ENCODE results near the gene CYP24A1. TPM values are rescaled to one million over a fixed set of nuclear protein-coding genes. Genes with fewer than 3 reads are reported as not detected.

CYP24A1 gene
- total RNA-seq, 2 experiments from 2014 or later = not detected

DNA sequence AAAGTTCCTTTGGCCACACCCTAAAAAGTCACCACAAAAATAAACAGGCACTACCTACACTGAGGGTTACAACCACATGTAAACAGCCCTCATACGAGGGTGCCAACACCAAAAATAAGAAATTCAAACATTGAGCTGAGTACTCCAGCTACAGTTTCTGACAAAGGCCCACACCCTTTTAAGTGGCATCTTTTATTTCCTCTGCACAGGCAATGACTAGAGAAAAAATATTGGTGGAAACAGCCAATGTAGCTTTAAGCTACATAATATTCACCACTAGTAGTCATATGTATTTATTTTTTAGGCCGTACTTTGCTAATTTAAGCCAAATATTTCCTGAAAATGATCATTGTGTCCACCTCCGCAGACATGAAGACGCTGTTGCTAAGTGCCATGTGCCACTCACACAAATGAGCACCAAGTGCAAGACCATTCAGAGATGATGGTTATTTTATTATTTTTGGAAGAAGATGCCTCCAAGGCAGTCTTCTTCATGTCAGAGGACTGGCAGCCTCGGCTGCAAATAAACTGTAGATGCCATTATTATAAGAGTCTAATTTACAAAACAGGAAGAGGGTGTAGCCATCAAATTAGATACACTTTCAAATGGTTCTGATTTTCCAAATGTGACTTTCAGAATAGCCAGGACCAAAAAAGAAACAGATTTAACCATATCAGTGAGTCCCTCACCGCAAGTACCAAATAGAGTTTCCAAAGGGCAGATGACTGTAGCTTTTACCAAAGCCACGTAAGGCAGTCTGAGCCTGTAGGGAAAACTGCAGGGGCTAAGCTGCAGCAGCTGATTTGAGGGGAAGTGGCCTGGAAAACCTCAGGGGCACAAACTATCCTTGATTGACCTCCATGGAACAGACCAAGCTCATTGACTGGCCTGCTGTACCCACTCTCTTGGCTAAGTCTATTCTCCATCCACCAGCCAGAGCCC is 13.4 kb downstream of the CYP24A1 start:
- Mint-ChIP-seq H3K4me3 (no peak overlapping the region), H3K36me3 (ENCODE audit: low read depth) (no peaks in the 10 kb centered on the region), H3K4me1 (ENCODE audit: low read depth) (no peaks in the 10 kb centered on the region), H3K27ac (no peak overlapping the region), H3K9me3 (no peaks in the 10 kb centered on the region), H3K27me3 (peaks cover 13% of the 10 kb centered on the region)
- ChIA-PET CTCF (no interaction called here), POLR2A (interaction anchor here (0.7 kb wide), 1 partner anchor 56 kb away, joined by 3 read pairs; no protein-coding TSS in a partner anchor)
- DNase-seq (no peak), ATAC-seq (no peak)
- intact Hi-C loops (cut with micrococcal nuclease) = no loop called here
- TF ChIP-seq, protein P1, sequence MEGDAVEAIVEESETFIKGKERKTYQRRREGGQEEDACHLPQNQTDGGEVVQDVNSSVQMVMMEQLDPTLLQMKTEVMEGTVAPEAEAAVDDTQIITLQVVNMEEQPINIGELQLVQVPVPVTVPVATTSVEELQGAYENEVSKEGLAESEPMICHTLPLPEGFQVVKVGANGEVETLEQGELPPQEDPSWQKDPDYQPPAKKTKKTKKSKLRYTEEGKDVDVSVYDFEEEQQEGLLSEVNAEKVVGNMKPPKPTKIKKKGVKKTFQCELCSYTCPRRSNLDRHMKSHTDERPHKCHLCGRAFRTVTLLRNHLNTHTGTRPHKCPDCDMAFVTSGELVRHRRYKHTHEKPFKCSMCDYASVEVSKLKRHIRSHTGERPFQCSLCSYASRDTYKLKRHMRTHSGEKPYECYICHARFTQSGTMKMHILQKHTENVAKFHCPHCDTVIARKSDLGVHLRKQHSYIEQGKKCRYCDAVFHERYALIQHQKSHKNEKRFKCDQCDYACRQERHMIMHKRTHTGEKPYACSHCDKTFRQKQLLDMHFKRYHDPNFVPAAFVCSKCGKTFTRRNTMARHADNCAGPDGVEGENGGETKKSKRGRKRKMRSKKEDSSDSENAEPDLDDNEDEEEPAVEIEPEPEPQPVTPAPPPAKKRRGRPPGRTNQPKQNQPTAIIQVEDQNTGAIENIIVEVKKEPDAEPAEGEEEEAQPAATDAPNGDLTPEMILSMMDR (IDR thresholded peaks at IDR 0.05) = no peak

DNA sequence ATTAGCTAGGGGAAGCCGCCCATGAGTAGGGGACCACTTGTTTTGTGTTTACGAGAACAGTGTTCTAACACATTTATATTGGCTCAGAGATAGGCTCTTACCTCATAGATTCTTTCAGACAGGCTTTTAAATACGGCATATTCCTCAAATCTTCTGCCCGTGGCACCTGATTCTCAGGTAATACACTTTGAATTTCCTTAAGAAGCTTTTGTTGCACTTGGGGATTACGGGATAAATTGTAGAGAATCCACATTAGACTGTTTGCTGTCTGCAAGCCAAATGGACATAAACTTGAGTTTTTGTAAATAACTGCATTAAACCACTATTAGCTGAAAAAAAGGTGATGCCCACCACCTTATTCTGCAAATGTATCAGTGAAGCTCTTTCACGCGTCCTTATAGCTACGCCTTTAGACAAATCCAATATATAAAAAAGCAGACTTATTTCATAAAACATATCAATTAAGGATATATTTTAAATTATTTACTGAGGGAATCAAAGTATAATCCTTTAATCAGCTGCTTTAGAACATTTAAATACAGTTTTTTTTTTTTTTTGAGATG is 14.8 kb downstream of the CYP24A1 start:
- peaks cover 13% of the 10 kb centered on the region for H3K27me3 Mint-ChIP-seq
- no peak overlapping the region for H3K27ac Mint-ChIP-seq
- no peaks in the 10 kb centered on the region for H3K4me1 Mint-ChIP-seq (ENCODE audit: low read depth)
- intact Hi-C loops (cut with micrococcal nuclease) = no loop called here
- H3K36me3 Mint-ChIP-seq (ENCODE audit: low read depth) = no peaks in the 10 kb centered on the region
- TF ChIP-seq, protein P1 (IDR thresholded peaks at IDR 0.05) = no peak
- no peaks in the 10 kb centered on the region for H3K9me3 Mint-ChIP-seq
- ATAC-seq = no peak
- ChIA-PET POLR2A (no interaction called here), CTCF (interaction anchor here (1.4 kb wide), 2 partner anchors 12 to 523 kb away, joined by 3 to 4 read pairs; no protein-coding TSS in a partner anchor)
- no peak for DNase-seq
- H3K4me3 Mint-ChIP-seq = no peak overlapping the region

DNA sequence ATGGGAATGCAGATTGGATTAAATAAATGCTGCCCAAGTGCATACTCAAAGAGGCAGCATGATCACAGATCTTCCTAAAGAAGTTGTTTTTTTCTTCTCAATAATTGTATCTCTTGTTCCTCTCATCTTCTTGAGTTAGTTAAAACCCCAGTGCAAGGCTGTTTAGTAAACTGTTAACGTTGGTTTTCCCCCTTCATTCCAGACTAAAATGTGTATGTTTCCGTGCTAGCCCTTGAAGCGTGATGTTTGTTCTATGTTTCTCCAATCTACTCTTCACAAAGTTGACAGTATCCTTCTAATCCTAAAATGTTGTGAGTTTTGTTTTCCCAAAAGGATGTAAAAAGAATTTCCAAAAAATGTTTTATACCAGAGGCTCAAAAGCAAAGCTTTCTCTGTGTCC is 15.6 kb downstream of the CYP24A1 start:
- ChIA-PET POLR2A (no interaction called here), CTCF (interaction anchor here (1.4 kb wide), 2 partner anchors 11 to 524 kb away, joined by 3 to 4 read pairs; no protein-coding TSS in a partner anchor)
- H3K36me3 Mint-ChIP-seq (ENCODE audit: low read depth) = no peaks in the 10 kb centered on the region
- ATAC-seq (no peak), DNase-seq (no peak)
- H3K27me3 Mint-ChIP-seq = peaks cover 13% of the 10 kb centered on the region
- no peaks in the 10 kb centered on the region for H3K4me1 Mint-ChIP-seq (ENCODE audit: low read depth)
- intact Hi-C loops (cut with micrococcal nuclease) = no loop called here
- TF ChIP-seq, protein P1 (IDR thresholded peaks at IDR 0.05) = no peak
- no peak overlapping the region for H3K4me3 Mint-ChIP-seq
- H3K27ac Mint-ChIP-seq = no peak overlapping the region
- H3K9me3 Mint-ChIP-seq = no peaks in the 10 kb centered on the region

DNA sequence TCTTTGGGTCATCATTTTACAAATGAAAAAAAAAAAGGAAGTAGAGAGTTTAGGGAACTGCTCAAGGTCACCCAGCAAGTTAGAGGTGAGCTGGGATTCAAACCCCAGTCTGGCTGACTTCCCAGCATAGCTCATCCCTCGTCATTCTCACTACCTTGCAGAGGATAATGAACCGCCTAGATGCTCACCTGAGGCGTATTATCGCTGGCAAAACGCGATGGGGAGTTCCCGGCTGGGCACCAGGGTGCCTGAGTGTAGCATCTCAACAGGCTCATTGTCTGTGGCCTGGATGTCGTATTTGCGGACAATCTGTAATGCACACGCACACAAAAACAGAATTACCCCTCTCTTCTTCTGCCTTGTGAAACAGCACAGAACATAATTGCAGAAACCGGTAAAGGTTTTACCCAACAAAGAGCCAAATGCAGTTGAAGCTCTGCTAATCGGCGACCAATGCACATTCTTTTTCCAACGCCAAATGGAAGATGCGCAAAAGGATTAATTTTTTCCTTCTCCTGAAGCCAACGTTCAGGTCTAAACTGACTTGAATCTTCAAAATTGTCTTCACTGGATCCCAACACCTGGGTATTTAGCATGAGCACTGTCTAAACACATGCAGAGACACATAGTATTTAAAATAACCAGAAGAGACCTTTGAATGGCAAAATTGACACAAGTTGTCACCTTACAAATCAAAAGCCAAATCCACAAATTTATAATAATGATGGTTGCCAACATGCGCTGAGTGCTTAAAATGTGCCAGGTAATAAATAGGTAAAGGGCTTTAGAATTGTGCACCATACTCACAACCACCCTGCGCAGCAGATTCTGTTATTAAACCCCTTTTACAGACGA is 16.6 kb downstream of the CYP24A1 start:
- H3K27me3 Mint-ChIP-seq = peaks cover 7% of the 10 kb centered on the region
- H3K9me3 Mint-ChIP-seq = no peaks in the 10 kb centered on the region
- CTCF ChIA-PET = interaction anchor here (1.0 kb wide), 1 partner anchor 54 kb away, joined by 3 read pairs; no protein-coding TSS in a partner anchor
- DNase-seq = no peak
- intact Hi-C loops (cut with micrococcal nuclease) = no loop called here
- no peak overlapping the region for H3K27ac Mint-ChIP-seq
- no peak overlapping the region for H3K4me3 Mint-ChIP-seq
- no peaks in the 10 kb centered on the region for H3K36me3 Mint-ChIP-seq (ENCODE audit: low read depth)
- TF ChIP-seq, protein P1 (IDR thresholded peaks at IDR 0.05) = no peak
- no peak for ATAC-seq
- no peaks in the 10 kb centered on the region for H3K4me1 Mint-ChIP-seq (ENCODE audit: low read depth)
- POLR2A ChIA-PET = interaction anchor here (0.6 kb wide), 1 partner anchor 1798 kb away, joined by 4 read pairs; no protein-coding TSS in a partner anchor
